Peyer's patch (tissue), 4 donors: ENCODE results near the gene HNRNPLL.

Experiments
- POLR2A ChIP-seq, 2 donors: fragments of 450-650 bp; IDR thresholded peaks; one replicate each; pipeline ENCODE4 v1.5.1; 2017; ENCODE audit warnings: antibody characterized with exemption in 2 of 2, mild to moderate bottlenecking in 2 of 2, moderate library complexity in 2 of 2
- TF ChIP-seq, protein P1 (sequence below), 6 experiments: fragments of 450-650 bp in 4 of 6; fragments of 200-600 bp in 2 of 6; sonication (generic) in 1 of 6; IDR thresholded peaks; one replicate each; pipeline ENCODE4 v1.5.1; 2017 to 2019; ENCODE audit warnings: antibody characterized with exemption in 6 of 6, mild to moderate bottlenecking in 3 of 6, moderate library complexity in 1 of 6

DNA sequence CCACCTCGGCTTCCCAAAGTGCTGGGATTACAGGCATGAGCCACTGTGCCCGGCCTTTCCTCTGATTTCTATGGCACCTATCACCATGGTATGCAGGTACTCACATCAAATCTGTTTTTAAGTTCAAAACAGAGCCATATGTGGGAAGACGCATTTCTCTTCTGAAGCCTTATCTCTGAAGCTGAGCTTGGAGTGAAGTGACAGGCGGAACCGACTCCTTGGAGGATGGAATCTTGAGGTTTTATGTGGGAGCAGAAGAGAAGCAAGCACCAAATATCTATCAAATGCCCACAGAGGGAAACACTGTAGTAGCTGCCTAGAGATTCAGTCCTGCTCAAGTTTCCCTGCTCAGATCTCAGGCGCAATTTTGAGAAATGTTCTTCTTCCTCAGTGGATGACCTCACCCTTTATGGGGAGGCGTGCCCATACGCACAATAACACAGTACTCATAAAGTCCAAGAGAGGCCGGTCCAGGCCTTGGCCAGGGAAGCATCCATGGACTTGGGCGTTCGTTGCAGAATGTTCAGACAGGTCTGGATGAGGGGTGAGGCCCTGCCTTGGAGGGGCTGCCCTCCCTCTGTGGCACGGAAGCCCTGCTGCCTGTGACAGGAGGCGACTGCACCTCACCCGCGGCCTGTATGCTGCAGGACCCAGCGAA, 67.9 kb downstream of the HNRNPLL start:
- TF ChIP-seq, protein P1, sequence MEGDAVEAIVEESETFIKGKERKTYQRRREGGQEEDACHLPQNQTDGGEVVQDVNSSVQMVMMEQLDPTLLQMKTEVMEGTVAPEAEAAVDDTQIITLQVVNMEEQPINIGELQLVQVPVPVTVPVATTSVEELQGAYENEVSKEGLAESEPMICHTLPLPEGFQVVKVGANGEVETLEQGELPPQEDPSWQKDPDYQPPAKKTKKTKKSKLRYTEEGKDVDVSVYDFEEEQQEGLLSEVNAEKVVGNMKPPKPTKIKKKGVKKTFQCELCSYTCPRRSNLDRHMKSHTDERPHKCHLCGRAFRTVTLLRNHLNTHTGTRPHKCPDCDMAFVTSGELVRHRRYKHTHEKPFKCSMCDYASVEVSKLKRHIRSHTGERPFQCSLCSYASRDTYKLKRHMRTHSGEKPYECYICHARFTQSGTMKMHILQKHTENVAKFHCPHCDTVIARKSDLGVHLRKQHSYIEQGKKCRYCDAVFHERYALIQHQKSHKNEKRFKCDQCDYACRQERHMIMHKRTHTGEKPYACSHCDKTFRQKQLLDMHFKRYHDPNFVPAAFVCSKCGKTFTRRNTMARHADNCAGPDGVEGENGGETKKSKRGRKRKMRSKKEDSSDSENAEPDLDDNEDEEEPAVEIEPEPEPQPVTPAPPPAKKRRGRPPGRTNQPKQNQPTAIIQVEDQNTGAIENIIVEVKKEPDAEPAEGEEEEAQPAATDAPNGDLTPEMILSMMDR (IDR thresholded peaks at IDR 0.05) = no peak
- no peak for TF ChIP-seq POLR2A (IDR thresholded peaks at IDR 0.05)
